CD14-positive monocyte (primary cell): ENCODE results near the gene SERINC3. TPM values are rescaled to one million over a fixed set of nuclear protein-coding genes. Genes with fewer than 3 reads are reported as not detected.

Source experiments
- DNase-seq, 3 donors: peaks; one replicate each; pipeline ENCODE4 v3.0.0-alpha.2; 2011 to 2022
- H2AFZ ChIP-seq: 2 replicates; pipeline ENCODE4 v1.6.0; 2012; ENCODE audit warnings: mild to moderate bottlenecking, low read depth, low read length, inconsistent platforms; ENCODE audit not compliant: insufficient read depth, poor library complexity, severe bottlenecking
- H3K27ac ChIP-seq, 2 donors: 1 replicate in 1 of 2; 2 replicates in 1 of 2; pipeline ENCODE4 v1.5.1; 2012 to 2013; ENCODE audit warnings: low read length in 2 of 2, control low read depth in 1 of 2, inconsistent platforms in 1 of 2, low read depth in 1 of 2, mild to moderate bottlenecking in 1 of 2
- H3K27me3 ChIP-seq, 2 donors: one replicate each; pipeline versions ENCODE4 v1.6.0 to v1.6.1; 2011 to 2013; ENCODE audit warnings: low read length in 2 of 2; ENCODE audit not compliant: control insufficient read depth in 2 of 2, insufficient read depth in 2 of 2
- H3K36me3 ChIP-seq, 2 donors: replicated peaks in 1 of 2; 1 replicate in 1 of 2; 2 replicates in 1 of 2; pipeline versions ENCODE4 v1.5.1 to v1.6.1; 2012 to 2013; ENCODE audit warnings: low read length in 2 of 2, control low read depth in 1 of 2, inconsistent platforms in 1 of 2, mild to moderate bottlenecking in 1 of 2; ENCODE audit not compliant: insufficient read depth in 2 of 2, control insufficient read depth in 1 of 2
- H3K4me1 ChIP-seq, 2 donors: 1 replicate in 1 of 2; 2 replicates in 1 of 2; pipeline versions ENCODE4 v1.5.1 to v1.6.1; 2012 to 2013; ENCODE audit warnings: low read length in 2 of 2, control low read depth in 1 of 2, inconsistent platforms in 1 of 2, mild to moderate bottlenecking in 1 of 2, moderate library complexity in 1 of 2; ENCODE audit not compliant: insufficient read depth in 2 of 2, control insufficient read depth in 1 of 2
- H3K4me2 ChIP-seq: replicated peaks from 2 replicates; pipeline ENCODE3; 2012; ENCODE audit warnings: low read length, moderate library complexity, mild to moderate bottlenecking; ENCODE audit not compliant: poor library complexity, severe bottlenecking; ENCODE audit errors: extremely low read depth
- H3K4me3 ChIP-seq, 3 experiments: fragments of 200-600 bp in 1 of 3; sonication (generic) in 1 of 3; replicated peaks in 1 of 3; 1 replicate in 2 of 3; 2 replicates in 1 of 3; pipeline ENCODE4 v1.5.1; 2011 to 2013; ENCODE audit warnings: low read length in 3 of 3, mild to moderate bottlenecking in 3 of 3, control low read depth in 2 of 3, low read depth in 2 of 3, inconsistent platforms in 1 of 3, moderate library complexity in 1 of 3
- H3K79me2 ChIP-seq: 2 replicates; pipeline ENCODE4 v1.6.0; 2012; ENCODE audit warnings: mild to moderate bottlenecking, control low read depth, inconsistent platforms, low read length, moderate library complexity; ENCODE audit not compliant: insufficient read depth
- H3K9ac ChIP-seq: 2 replicates; pipeline ENCODE4 v1.6.0; 2017; ENCODE audit warnings: low read length, mild to moderate bottlenecking; ENCODE audit not compliant: insufficient read depth, poor library complexity, severe bottlenecking
- H3K9me3 ChIP-seq, 2 donors: replicated peaks in 1 of 2; 1 replicate in 1 of 2; 2 replicates in 1 of 2; pipeline versions ENCODE4 v1.5.1 to v1.6.1; 2012 to 2013; ENCODE audit warnings: low read length in 2 of 2, control low read depth in 1 of 2; ENCODE audit not compliant: control insufficient read depth in 1 of 2, insufficient read depth in 1 of 2
- H4K20me1 ChIP-seq: 2 replicates; pipeline ENCODE4 v1.6.0; 2012; ENCODE audit warnings: mild to moderate bottlenecking, low read length, control low read depth, moderate library complexity; ENCODE audit not compliant: insufficient read depth
- H3K27ac Mint-ChIP-seq, 7 donors: one replicate each; pipeline ENCODE4 v1.8.0; 2020; ENCODE audit warnings: mild to moderate bottlenecking in 7 of 7, mixed read lengths in 7 of 7, moderate library complexity in 6 of 7, inconsistent platforms in 2 of 7
- H3K27me3 Mint-ChIP-seq, 3 donors: one replicate each; pipeline ENCODE4 v1.8.0; 2021 to 2022; ENCODE audit warnings: low read depth in 3 of 3, mild to moderate bottlenecking in 3 of 3, mixed read lengths in 3 of 3, moderate library complexity in 3 of 3, inconsistent platforms in 1 of 3
- H3K36me3 Mint-ChIP-seq, 2 donors: one replicate each; pipeline ENCODE4 v1.8.0; 2020; ENCODE audit warnings: mixed read lengths in 2 of 2, inconsistent platforms in 1 of 2, mild to moderate bottlenecking in 1 of 2
- H3K4me1 Mint-ChIP-seq: one replicate; pipeline ENCODE4 v1.8.0; 2020; ENCODE audit warnings: mild to moderate bottlenecking, mixed read lengths
- H3K4me3 Mint-ChIP-seq, 2 donors: one replicate each; pipeline ENCODE4 v1.8.0; 2020; ENCODE audit warnings: mild to moderate bottlenecking in 2 of 2, mixed read lengths in 2 of 2, moderate library complexity in 1 of 2
- H3K9me3 Mint-ChIP-seq, 7 donors: one replicate each; pipeline ENCODE4 v1.8.0; 2020 to 2022; ENCODE audit warnings: mixed read lengths in 7 of 7, mild to moderate bottlenecking in 6 of 7, moderate library complexity in 6 of 7, inconsistent platforms in 2 of 7
- WGBS: methylation state at CpG from one replicate; pipeline ENCODE4 v1.1.5; 2013; ENCODE audit warnings: missing lambda C conversion rate; ENCODE audit not compliant: insufficient coverage; 5-methylcytosine and 5-hydroxymethylcytosine counted together
- intact Hi-C, 2 donors: fragments of 100-400 bp; cut with micrococcal nuclease; formaldehyde crosslinking; loops; one replicate each; pipeline versions ENCODE4 v1.15.0 to v1.15.1; 2023
- polyA plus RNA-seq, 3 donors: library from polyadenylated mRNA; depleted of rRNA in 1 of 3; unstranded in 2 of 3; stranded (reverse) in 1 of 3; fragments of 300-500 nt in 2 of 3; fragments of >200 nt in 1 of 3; fragmentation: Illumina TruSeq in 2 of 3; gene quantifications; 1 replicate in 2 of 3; 2 replicates in 1 of 3; pipeline ENCODE4 v1.2.3, GENCODE V29; 2012 to 2021
- TF ChIP-seq, protein P1 (sequence below): fragments of 200-600 bp; IDR thresholded peaks from one replicate; pipeline ENCODE4 v1.8.0; 2022; ENCODE audit warnings: antibody characterized with exemption, mild to moderate bottlenecking

SERINC3 gene
- polyA plus RNA-seq, 3 donors = 49.8 to 194 (median 157) TPM

DNA sequence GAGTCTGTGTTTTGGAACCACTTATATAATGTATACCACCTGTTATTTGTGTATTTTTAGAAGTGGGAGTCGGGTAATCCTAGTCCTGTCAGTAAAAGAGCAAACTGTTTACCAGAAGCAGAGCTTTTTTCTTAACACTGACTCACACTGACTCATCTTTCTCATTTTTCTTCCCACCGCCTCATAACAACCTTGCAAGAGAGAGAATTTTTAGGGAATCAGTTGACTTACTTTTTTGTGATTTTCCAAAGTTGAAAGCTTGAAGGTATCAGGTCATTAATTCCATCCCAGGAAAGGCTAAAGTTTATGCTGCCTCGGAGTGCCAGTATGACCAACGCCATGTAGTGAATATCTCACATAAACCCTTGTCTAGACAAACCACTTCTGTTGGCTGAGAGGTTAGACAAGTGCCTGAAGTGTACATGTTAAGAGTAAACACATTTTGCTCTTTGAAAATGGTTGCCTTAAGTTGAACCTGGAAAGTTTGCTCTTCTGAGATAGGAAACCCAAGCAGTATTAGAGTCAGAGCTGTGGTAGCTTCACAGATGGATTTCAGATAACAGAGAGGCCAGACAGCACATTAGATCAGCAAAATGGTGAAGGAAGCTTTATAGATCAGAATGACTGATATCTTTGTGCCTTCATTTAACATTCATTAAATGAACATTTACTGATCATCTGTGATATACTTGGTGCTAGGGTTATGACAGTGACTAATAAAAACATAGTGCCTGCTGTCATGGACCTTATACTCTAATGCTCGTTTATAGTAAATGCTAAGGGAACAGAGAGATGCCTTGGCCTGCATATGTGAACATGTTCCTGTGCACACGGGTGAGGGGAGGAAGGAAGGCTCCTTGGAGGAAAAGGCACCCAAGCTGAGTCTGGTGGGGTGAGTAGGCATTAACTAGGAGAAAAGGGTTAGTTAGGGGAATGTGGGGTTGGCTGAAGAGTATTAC, 31.4 kb upstream of the SERINC3 start:
- intact Hi-C loops = no loop called here
- no peaks in the 10 kb centered on the region for H3K9me3 Mint-ChIP-seq
- no peaks in the 10 kb centered on the region for H4K20me1 ChIP-seq
- no peak overlapping the region for H3K4me3 ChIP-seq
- H3K27ac ChIP-seq = no peak overlapping the region
- no peak for DNase-seq
- no peak overlapping the region for H3K27ac Mint-ChIP-seq
- no peaks in the 10 kb centered on the region for H3K36me3 Mint-ChIP-seq
- peaks cover 0 to 4% (median 0%) of the 10 kb centered on the region in 3 donors for H3K27me3 Mint-ChIP-seq
- no peaks in the 10 kb centered on the region for H3K36me3 ChIP-seq
- 29% methylated on average over 1 of the region's 6 CpGs for WGBS
- no peaks in the 10 kb centered on the region for H3K9me3 ChIP-seq
- no peaks in the 10 kb centered on the region for H3K4me1 Mint-ChIP-seq
- no peaks in the 10 kb centered on the region for H3K27me3 ChIP-seq
- H3K4me1 ChIP-seq = no peaks in the 10 kb centered on the region
- H2AFZ ChIP-seq = no peak overlapping the region
- no peak overlapping the region for H3K9ac ChIP-seq
- TF ChIP-seq, protein P1, sequence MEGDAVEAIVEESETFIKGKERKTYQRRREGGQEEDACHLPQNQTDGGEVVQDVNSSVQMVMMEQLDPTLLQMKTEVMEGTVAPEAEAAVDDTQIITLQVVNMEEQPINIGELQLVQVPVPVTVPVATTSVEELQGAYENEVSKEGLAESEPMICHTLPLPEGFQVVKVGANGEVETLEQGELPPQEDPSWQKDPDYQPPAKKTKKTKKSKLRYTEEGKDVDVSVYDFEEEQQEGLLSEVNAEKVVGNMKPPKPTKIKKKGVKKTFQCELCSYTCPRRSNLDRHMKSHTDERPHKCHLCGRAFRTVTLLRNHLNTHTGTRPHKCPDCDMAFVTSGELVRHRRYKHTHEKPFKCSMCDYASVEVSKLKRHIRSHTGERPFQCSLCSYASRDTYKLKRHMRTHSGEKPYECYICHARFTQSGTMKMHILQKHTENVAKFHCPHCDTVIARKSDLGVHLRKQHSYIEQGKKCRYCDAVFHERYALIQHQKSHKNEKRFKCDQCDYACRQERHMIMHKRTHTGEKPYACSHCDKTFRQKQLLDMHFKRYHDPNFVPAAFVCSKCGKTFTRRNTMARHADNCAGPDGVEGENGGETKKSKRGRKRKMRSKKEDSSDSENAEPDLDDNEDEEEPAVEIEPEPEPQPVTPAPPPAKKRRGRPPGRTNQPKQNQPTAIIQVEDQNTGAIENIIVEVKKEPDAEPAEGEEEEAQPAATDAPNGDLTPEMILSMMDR = no peak
- no peak overlapping the region for H3K4me3 Mint-ChIP-seq
- H3K4me2 ChIP-seq = no peak overlapping the region
- no peaks in the 10 kb centered on the region for H3K79me2 ChIP-seq

GRCh38 chr20:44552568-44552949, 30.7 kb upstream of the SERINC3 start:
- no peaks in the 10 kb centered on the region for H3K9me3 ChIP-seq
- H4K20me1 ChIP-seq = no peaks in the 10 kb centered on the region
- WGBS = 83% methylated on average over 1 of the region's 3 CpGs
- H3K27ac ChIP-seq = no peak overlapping the region
- H3K9ac ChIP-seq = no peak overlapping the region
- Mint-ChIP-seq H3K27me3 (peaks cover 0 to 4% (median 2%) of the 10 kb centered on the region in 3 donors), H3K36me3 (no peaks in the 10 kb centered on the region), H3K4me3 (no peak overlapping the region), H3K27ac (no peak overlapping the region), H3K9me3 (no peaks in the 10 kb centered on the region), H3K4me1 (no peaks in the 10 kb centered on the region)
- no peak for DNase-seq
- no peaks in the 10 kb centered on the region for H3K79me2 ChIP-seq
- no peak overlapping the region for H3K4me2 ChIP-seq
- H3K4me1 ChIP-seq = no peaks in the 10 kb centered on the region
- H3K27me3 ChIP-seq = no peaks in the 10 kb centered on the region
- TF ChIP-seq, protein P1 = no peak
- no peaks in the 10 kb centered on the region for H3K36me3 ChIP-seq
- H2AFZ ChIP-seq = no peak overlapping the region
- H3K4me3 ChIP-seq = no peak overlapping the region
- intact Hi-C loops = no loop called here
